GM21447 (cell line): ENCODE measurements around the gene CTBP2.

Experiments
- ATAC-seq: cut with Tn5 transposase; IDR thresholded peaks from one replicate; pipeline ENCODE4 v1.9.1; 2021; ENCODE audit not compliant: unreplicated experiment

CTBP2 gene

DNA sequence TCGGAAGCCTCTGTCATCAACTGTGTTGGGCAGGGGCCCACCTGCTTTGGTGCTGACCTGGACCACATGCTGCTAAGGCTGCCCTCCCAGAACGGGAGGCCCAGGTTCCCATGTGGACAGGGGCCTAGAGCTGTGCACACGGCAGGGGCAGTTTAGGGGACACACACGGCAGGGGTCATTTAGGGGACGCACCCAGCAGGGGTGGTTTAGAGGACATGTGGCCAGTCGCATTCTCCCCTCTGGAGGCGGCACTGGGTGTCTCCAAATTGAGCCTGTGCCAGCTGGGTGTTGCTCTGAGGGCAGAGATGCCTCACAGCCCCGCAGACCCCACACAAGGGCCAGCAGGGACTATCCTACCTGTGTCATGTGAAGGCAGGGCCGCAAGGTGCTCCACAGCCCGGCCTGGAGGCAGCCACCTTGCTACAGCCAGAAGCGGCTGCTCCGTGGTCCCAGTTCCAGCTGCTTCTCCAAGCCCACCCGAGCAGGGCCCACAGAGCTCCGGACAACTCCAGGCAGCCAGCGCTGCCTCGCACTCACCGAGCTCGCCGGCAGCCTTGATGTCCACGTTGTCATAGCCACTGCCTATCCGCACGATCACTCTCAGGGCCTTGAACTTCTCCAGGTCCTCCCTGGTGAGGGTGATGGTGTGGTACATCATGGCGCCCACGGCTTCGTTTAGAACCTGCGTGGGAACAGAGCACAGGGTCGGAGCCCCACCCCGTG lies 157.8 kb downstream of the CTBP2 start:
- no peak for ATAC-seq

DNA sequence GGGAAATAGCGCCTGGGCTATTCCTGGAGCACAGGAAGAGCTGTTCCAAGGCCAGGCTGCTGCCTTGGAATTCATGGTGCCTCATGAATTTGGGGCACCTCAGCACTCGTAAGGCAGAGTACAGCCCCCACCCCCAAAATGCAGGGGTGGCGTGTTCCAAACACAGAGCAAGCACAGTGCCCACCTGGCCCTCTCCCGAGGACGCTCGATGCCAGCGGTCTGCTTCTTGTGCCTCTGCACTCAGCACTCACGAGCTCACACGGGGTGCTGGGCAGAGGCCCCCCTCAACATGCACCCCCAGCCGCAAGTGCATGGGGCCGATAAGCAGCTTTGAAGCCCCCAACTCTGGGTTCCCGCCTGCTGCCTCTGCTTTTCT lies 158.3 kb downstream of the CTBP2 start:
- no peak for ATAC-seq

DNA sequence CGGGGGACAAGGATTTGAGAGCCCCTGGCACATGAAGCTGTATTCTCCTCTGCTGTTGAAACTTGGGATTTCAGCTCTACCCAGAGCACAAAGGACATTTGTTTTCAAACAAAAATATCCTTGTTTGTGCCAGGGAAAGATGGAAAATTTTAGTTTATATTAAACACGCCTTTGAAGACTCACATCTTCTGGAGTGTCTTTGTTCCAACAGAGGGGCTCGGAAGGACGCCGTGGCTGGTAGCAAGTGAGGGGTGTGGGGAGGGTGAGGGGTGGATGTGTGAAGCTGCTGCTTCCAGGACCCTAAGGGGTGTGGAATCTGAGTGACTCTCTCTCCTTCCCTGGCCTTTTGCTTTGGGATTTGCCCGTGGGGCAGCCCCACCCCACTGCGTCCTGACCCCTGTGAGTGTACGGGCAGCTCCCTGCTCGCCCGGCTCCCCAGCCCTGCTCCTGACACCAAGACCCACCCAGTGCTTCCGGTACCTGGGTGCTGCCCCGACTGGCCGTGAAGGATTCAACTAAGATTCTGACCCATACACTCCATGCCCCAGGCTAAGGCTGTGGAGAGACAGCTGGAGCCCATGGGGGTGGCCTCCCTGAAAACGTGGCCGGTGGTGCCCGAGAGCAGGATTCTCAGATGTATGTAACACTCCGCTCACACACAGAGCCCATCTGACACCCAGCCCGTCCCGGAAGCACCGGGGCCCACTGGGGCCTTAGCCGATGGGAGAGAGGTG lies 158.9 kb downstream of the CTBP2 start:
- no peak for ATAC-seq

DNA sequence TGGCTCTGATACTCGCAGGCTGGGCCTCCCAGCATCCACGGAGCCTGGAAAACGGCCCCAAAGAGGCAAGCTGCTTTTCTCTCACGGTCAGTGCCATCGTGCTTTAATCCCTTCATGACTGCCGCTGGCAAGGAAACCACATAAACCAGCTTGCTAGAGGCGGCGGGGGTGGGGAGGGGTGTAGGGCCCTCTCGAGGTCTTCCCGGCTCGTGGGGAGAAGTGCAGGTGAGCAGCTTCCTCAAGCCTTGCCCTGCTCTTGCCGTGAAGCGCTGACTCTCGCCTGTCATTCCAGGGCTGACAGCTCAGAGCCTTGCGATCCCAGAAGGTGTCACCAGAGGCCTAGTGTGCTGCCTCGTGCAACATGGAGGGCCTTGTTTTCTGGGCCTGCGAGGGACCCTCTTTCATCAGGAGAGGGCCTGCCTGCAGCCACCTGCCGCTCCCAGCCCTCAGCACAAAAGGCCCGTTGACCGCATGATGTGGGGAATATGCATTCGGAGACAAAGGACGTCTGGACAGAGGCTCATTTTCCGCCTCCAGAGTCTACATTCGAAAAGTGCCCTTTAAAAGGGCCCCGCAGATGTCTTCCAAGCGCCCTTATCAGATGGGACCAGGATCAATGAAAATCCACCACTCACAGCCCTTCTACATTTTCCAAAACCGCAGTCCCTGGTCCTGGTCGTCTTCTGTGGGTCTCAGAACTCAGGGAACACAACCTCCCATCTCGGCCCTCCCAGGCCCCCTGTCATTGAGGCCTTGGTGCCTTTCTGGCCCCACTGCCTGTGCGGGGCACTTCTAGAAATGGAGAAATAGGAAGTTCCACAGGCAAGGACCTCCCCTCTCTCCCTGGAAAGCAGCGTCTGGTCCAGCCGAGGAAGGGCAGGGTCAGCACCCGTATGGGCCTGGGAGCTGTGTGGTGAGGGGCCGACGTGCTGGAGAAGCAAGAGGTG lies 159.7 kb downstream of the CTBP2 start:
- no peak for ATAC-seq

DNA sequence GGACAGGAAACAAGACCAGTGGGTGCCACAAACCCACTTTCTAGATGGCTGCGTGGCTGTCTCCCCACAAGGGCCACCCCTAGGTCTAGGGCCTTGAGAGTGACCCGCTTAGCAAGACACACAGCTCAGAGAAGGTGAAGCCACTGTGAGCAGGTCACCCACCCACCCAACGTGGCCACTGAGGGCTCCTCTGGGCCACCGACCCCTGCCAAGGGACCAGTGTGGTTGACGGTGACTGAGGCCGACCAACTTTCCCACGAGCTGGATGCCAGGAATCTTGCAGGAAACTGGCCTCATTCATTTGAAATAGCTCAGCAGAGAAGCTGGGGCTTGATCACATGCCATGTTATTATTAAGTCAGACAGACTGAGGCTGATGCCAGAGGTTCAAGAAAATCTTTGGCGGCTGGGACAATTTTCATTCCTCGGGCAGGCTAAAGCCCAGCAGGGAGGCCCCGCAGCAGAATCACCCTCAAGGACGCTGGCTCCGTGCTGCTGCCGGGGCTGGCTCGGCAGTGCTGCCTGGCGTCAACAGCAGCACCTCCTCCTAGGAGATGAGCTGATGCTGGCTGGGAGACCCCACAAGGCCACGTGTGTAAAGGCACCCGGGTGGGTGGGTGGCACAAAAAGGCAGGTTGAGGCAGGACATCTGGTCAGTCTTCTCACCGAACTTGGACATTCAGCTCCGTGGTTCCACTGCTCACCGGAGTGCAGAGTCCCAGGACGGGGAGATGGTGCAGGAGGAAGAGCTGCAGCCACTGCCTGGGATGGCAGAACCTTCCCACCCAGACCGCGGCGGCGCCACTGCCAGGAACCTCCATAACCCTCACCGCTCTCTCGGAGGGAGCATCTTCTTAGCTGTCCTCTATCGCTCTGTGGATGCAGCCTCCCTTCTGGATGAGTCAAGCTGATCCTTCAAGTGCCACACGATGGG lies 160.7 kb downstream of the CTBP2 start:
- ATAC-seq, result no peak

DNA sequence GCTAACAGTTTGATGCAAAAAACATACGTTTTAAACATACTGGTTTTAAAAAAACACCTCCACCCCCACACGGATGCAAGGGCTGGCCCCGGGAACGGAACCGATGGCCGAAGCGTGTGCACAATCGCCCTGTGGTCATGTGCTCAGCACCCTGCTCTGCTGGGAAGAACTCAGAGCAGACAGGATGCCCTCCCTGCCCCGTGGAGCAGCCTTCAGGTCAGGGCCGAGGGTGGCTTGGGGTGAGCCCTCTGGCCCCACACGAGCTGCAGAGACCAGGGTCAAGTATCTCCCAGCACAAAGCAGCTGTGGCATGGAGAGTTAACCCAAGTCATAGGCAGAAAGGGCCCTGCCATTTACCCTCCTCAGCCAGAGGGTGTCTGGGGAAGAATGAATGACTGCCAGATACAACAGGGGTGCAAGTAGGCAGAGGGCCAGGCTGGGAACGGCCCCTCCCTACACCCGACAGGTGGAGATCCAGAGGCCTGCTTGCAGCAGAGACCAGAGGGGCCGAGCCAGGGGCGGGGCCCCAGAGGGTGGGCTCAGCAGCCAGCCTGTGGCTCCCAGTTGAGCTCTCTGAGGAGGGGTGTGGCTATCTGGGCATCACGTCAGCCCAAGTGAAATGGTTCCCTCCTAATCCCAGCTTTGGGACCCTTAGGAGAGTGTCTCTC lies 161.6 kb downstream of the CTBP2 start:
- ATAC-seq, result no peak

DNA sequence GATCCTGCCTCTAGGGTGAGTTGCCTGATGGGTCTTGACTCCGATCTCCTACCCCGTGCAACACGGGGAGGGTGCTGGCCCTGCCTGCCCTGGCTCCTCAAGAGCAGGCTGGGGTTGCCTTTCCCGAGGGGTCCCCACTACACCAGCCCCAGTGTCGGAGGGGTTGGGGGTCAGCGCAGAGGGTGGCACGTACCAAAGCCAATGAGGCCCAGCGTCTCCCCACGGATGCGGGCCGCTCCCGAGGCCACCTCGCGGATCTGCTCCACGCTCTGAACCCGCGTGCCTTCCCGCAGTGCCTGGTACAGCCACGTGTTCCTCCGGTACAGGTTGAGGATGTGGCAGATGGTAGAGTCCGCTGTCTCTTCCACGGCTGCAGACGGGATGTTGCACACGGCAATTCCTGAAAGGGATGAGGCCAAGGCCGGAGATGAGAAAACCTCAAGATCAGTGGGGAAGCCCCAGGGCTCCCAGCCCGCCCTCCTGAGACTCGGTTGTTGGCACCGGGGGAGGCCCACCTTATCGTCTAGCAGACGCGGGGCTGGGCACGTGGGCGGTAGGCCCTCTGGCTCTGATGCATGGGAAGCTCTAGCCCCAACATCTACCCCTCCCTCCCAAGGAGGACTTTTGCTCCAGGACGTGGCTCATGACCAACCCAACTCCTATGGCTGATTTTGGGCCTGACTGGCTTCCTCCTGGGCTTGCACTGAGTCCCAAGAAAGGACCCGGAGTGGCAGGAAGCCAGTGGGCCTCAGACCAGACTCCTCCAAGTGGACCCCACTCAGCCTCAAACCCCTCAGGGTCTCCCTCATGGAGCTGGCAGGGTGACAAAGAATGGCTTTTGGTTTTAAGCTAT lies 162.4 kb downstream of the CTBP2 start:
- ATAC-seq, result no peak

DNA sequence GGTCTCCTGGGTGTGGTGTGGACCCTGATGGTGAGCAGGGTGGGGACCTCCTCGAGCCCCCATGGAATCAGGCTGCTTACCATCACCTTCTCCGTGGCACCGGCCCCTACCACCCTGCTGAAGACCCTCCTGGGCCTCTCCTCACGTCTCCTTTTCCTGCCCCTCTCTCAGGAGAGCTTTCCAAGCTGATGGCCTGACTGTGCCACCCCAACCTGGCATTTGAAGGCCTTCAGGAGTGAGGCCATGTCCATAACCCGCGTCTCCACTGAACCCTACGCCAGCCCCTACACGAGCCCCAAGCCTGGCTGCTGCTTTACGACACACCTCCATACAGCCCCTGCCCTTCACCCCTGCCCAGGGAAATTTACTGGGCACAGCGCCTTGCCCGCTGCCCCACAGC lies 163.1 kb downstream of the CTBP2 start:
- no peak for ATAC-seq

DNA sequence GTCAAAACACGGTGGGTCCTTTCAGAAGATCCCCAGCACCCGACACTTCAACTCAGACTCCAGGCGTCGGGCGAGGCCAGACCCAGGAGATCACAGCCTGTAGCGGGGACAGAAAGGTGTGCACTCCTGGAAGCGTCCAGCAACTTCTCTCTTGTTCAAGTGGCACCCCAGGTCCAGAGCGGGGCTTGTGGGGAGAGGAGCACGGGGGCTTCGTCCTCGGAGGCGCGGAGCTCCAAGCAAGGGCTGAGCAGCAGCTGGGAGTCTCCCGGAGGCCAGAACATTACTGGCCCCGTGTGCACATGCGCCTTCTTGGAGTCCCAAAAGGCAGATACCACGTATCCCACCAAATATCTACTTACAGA lies 163.5 kb downstream of the CTBP2 start:
- ATAC-seq, result no peak

DNA sequence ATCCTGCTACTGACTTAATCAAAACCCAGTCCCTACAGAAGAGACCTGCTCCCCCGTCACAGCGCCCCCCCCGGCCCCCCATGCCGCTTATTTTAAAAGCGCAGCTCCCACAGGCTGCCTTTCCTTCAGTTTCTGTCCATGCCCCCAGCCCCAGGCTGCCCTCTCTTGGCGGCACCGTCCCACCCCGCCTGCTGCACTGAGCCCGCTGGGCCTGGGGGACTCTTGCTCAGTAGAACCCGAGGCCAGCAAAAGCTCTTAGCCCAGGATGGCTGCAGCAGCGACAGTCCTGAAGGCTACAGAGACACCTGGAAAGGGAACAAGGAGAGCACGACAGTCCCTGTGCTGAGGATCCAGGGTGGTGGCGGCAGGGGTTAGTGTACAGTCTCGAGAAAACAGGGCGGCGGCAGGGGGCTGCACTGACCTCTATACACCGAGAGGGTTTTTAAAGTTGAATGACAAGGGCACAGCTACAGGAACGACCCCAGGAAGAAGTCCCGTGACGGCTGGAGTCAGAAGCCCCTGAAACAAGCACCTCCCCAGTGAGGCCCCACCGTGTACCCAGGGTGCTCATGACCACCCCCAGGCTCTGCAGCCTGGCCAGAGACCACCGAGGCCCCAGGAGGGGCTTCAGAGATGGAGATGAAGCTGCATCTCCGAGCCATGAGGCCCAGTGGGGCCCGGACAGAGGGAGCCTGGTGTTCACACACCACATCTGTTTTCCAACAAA lies 164.1 kb downstream of the CTBP2 start:
- ATAC-seq, result no peak

DNA sequence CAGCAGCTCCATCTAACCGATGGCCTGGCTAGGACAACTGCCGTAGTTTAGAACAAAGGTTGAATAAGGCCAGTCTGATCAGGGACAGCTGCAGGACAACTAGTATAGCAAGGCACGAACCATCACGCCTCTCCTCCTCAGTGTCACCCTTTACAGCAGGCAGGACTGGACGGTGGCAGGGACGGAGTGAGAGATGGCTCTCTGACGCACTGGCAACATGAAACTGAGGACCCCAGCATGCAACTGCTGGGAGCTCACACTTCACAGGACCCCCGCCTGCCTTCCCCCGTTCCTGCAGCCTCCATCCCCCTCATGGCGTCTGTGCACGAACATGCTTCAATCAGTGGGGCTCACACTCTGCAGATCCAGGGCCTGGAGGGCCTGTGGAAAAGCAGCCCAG lies 164.8 kb downstream of the CTBP2 start:
- no peak for ATAC-seq

DNA sequence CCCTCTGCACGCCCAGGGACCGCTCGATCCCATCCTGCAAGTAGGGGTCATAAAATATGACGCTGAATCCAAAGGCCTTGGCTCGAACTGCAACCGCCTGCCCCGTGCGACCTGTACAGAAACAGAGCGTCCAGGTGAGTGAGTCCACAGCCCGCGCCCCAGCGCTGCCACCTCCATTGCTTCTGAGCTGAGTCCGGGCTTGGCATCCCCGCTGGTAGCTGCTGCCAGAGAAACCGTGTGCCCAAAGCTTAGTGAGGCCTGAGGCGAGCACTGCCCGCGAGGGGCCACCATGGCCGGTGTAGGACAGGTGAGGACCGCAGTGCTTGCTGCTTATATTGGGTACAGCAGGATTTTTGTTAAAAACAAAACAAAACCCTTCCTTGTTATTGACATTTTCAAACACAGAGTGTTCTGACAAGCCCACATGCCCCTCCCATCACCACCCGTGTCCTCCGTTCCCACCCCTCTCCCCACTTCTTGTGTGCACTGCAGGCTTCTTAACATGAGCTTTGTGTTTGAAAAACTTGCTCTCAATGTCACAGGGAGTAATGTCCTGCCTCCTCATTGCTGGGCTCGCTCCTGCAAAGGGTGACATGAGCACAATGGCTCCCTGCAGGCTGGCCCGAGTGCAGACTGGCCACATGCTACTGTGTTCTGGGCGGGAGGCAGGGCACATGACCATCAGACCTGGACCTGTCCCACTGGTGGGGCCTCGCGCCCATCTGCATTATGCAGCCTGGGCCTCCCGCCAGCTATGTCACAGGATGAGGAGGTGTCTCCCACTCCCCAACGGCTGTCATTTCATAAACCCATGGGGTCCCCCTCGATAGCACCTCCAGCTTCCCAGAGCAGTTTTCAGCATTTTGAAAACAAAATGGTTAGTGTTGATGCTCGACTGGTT lies 165.5 kb downstream of the CTBP2 start:
- no peak for ATAC-seq

DNA sequence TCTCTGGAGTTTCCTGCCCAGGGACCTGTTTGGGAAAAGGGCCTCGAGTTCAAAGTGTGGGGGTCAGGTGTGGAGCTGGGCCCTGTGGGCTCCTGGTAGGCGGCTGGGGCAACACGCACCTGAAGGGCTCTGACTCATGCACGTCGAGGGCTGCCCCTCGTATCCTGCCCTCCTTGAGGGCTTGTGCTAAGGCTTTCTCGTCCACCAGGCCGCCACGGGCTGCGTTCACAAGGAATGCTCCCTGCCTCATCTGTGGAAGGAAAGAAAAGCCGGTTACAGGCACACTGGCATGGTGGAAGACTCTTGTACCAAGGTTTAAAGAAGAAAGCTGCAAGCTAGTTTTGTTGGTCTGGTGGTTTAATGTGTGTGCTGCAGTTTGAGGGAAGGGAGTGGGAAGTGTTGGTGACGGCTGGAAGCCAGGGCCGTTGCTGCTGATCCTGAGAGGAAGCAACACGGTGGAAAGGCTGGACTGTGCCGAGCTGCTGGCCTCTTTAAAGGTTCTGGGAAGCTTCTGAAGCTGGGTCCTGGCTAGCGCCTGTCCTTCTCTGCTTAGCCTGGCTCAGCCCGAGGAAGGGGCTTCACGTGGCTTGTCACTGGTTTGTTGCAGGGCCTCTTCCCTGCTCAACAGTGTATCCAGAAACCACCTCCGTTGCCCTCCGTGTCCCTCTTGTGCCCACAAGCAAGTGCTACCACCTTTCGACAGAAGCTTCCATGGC lies 166.5 kb downstream of the CTBP2 start:
- no peak for ATAC-seq

DNA sequence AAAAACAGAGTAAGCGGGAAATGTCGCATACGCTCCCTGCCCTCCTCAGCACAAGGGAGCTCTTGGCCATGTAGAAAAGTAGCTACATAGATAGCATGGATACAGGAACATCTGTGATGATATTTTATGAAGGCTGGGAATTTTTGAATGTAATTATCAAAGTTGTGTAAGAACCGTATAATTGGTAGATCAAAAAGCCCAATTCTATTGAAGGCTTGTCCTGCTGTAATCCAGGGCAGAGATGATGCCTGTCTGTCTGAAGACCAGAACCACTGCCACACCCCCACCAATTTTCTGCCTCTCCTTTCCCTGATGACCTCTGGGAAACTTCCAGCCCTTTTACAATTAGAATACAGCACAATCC lies 167.0 kb downstream of the CTBP2 start:
- no peak for ATAC-seq

DNA sequence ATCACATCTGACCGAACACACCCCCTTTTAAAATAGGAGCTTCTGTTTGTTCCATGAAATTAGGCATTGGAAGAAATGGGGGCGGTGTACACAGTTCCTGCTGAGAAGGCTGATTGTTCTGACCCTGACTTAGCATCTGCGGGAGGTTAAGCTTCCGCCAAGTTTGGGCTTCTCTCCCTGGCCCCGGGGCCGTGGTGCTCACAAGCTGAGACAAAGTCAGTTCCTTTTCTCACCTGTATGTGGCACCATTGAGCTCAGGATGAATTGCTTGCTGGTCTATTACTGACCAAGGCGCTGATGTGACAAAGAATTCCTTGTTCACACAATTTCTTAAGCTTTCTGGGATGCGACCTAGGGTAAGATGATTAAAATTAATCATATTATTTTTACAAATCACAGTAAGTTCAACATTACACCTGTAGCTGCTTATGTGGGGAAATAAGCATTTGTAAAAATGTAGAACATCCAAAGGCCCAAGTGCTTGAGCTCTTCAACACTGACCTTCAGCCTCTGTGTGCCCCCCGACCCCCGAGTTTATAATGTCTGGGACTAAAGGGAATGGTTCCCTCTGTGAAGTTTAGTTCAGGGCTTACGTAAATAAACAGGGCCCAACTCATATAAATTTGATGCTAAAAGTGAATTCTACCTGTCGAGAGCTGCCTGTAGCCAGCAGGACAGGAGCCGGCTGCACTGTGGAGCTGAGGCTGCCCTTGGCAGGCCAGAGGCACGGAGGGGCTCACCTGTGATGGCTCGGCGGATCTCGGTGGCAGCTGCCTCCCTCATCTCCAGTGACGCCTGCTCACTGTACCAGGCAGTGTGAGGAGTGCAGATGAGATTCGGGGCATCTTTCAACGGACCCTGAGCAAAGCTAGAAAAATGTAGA lies 167.7 kb downstream of the CTBP2 start:
- no peak for ATAC-seq

DNA sequence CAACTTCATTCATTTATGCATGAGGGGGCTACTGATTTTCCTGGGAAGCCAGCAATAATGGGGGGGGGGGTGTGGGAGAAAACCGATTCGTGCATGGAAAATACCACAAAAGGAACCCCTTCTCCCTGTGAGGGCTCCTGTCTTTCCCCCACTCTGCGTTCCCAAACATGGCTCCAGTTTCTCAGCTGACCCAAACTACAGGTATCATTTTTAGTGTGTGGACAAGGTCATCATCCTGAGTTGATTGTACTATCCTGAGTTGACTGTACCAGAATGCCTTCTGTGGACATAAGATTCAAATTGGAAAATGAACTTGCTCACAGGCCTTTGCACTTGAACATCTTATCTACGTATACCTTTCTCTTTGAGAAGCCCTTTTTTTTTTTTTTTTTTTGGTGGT lies 168.5 kb downstream of the CTBP2 start:
- ATAC-seq, result no peak
